GM10266 (cell line): ENCODE data around the gene FGF18.

Experiments
- DNase-seq: peaks from one replicate; pipeline ENCODE4 v3.0.0; 2012; ENCODE audit errors: extremely low spot score
- TF ChIP-seq, protein P1 (sequence below): IDR thresholded peaks from 2 replicates; pipeline ENCODE4 v1.5.1; 2012; ENCODE audit warnings: mild to moderate bottlenecking, low read depth; ENCODE audit not compliant: control insufficient read depth, insufficient read depth; ENCODE audit errors: missing control alignments

Gene FGF18

DNA sequence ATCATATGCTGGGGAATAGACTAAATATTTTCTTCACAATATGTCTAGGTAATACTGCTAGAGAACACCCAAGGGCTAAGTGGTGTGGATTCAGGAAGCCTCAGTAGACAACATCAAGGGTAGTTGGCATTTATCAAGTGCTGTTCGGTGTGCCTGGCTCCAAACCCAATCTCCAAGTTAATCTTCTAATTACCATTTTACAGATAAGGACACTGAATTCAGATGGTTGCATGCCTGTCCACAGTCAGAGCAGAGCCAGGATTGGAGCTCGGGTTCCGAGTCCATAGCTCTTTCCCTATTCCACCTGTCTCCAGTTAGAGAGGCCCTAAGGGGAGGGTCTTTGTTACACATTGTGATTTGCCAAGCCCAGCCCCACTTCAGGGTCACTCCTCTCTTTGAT lies 58.2 kb downstream of the FGF18 start:
- no peak for DNase-seq
- TF ChIP-seq, protein P1, sequence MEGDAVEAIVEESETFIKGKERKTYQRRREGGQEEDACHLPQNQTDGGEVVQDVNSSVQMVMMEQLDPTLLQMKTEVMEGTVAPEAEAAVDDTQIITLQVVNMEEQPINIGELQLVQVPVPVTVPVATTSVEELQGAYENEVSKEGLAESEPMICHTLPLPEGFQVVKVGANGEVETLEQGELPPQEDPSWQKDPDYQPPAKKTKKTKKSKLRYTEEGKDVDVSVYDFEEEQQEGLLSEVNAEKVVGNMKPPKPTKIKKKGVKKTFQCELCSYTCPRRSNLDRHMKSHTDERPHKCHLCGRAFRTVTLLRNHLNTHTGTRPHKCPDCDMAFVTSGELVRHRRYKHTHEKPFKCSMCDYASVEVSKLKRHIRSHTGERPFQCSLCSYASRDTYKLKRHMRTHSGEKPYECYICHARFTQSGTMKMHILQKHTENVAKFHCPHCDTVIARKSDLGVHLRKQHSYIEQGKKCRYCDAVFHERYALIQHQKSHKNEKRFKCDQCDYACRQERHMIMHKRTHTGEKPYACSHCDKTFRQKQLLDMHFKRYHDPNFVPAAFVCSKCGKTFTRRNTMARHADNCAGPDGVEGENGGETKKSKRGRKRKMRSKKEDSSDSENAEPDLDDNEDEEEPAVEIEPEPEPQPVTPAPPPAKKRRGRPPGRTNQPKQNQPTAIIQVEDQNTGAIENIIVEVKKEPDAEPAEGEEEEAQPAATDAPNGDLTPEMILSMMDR = no peak

DNA sequence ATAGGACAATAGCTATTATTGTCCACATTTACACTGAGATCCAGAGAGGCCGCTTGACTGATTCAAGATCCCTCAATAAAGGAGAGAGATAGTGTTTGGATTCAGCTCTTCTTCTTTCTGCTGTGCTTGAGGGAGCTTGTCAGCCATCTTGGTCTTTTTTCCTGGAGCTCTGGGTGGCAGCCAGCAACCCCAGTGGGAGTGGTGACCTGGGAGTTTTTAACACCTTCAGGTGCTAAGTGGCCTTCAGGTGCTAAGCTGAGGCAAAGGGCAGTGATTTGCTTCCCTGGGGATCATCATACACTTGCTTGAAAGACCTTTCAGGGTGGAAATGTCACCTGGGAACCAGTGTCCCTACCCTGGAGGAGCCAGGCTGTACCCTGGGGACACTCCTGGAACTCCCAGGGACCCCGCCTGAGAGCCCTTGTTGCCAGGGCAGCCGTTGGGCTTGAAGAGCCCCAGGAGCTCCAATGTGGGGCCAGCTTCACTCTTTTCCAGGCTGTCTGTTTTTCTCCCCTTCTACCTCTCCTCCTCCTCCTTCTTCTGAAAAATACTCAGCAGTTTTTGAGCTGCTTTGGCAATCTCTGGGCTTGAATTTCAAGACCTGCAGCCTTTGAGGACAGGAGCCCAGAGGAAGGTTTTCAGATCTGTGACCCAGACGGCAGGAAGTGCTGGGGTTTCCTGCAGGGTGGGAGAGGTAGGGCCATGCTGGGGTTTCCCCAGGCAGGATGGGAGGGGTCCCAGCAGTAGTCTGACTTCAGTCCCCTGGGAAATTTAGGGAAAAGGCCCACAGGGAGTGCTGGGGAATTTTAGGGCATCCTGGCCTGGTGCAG lies 59.7 kb downstream of the FGF18 start:
- TF ChIP-seq, protein P1 = no peak
- DNase-seq = no peak

DNA sequence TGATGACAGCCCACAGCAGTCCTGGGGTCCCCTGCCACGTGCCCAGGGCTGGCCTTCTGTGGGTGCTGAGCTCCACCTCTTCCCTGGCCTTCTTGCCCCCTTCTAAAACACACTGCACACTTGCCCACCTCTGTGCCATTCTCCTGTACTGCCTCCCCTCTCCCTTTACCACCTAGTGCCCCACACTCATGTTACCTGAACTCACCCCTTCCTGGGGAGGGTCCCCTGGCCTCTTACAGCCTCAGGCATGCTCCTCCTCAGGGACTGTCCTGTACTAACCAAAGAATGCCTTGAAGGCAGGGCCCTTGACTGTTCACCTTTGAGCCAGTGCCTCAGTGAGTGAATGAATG lies 60.3 kb downstream of the FGF18 start:
- TF ChIP-seq, protein P1 = no peak
- DNase-seq = no peak

DNA sequence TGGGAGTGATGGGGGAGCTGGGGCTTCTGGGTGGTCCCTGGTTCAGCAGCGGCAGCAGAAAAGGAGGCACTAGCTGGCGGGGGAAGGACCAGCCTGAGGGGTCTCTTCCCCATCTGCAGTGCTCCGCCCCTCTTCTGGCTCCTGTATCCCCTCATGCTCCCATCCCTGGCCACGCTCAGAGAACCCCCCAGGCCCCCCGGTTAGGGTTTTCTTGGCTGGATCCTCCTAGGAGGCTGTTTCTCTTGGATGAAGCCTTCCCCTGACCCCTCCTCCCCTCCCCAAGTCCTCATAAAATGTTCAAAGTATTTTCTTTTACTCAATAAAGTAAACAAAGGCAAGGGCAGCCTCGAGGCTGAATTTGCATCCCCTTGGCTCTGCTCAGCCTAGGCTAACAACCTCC lies 60.8 kb downstream of the FGF18 start:
- DNase-seq = no peak
- TF ChIP-seq, protein P1 = no peak

DNA sequence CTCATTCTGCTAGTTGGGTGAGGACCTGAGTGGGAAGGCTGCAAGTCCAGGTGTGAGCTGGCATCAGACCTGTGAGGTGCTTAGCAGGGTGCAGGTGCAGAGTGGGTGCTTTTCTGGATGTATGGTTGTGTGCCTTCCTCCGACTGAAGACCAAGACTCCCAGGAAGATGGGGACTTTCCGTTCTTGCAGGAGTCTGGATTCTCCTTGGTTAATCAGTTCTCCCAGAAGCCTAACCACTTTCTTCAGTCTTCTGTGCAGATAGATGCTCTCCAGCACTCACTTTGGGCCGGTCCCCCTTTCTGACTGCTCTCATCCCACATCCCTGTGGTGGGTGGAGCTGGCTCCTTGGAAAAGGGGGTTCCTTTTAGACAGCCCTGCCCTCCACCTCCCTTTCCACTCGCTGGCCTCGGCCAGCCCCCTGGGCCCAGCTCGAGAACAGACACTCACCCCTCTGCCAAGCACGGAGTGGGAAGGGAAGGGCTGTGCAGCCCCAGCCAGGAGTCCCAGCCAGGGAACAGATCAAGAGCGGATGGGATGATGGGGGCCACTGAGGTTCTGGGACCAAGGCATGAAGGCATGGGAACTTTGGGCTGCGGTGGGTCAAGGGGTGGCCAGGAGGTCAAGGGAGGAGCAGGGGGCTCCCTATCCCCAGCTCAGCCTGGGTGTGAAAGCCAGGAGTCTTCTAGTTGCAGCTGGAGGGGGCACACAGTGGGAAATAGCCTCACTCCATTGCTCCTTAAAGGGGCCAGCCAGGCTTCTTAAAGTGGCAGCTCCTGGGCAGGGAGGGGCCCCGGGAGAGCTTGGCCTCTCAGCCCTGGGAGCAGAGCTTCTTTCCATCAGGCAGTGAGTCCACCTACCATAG lies 62.4 kb downstream of the FGF18 start:
- TF ChIP-seq, protein P1 = no peak
- DNase-seq = no peak

DNA sequence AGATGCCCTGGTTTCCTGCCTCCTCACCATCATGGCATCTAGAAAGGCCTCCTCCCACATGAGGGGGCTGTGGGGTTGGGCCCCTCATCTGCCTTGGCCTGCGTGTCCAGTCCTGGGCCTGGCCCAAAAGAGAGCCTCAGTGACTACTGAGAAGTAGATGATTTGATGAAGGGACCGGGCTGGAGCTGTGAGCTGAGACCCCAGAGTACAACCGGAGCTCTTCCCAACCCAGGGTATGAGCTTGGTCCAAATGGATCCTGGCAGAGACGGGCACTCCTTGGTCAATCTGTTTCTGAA lies 62.9 kb downstream of the FGF18 start:
- DNase-seq = no peak
- TF ChIP-seq, protein P1 = no peak
